OCI-LY3 (cell line): ENCODE results near the gene RNF11.

Experiments
- H2AFZ ChIP-seq: fragments of 200-600, 300-600 bp; shearing (Covaris generic); 2 replicates; pipeline ENCODE4 v1.6.0; 2014; ENCODE audit warnings: antibody characterized with exemption, low read depth, low read length
- H3K27ac ChIP-seq: fragments of 200-600, 300-600 bp; sonication (generic); 2 replicates; pipeline ENCODE4 v1.5.1; 2014; ENCODE audit warnings: mild to moderate bottlenecking, low read length, moderate library complexity, mixed read lengths
- H3K27me3 ChIP-seq: fragments of 200-600, 300-600 bp; sonication (generic); 2 replicates; pipeline ENCODE4 v1.6.1; 2014; ENCODE audit warnings: low read depth, low read length, mixed read lengths
- H3K36me3 ChIP-seq: fragments of 200-600, 300-600 bp; sonication (generic); replicated peaks from 2 replicates; pipeline ENCODE3; 2014; ENCODE audit warnings: low read depth, low read length, mixed read lengths
- H3K4me1 ChIP-seq: fragments of 300-600, 200-600 bp; sonication (generic); 2 replicates; pipeline ENCODE4 v1.6.1; 2014; ENCODE audit warnings: low read length, mixed read lengths
- H3K4me2 ChIP-seq: fragments of 200-600, 300-600 bp; sonication (generic); 2 replicates; pipeline ENCODE4 v1.6.1; 2014; ENCODE audit warnings: low read length, mixed read lengths
- H3K4me3 ChIP-seq: fragments of 300-600, 200-600 bp; sonication (generic); 2 replicates; pipeline ENCODE4 v1.5.1; 2014; ENCODE audit warnings: antibody characterized with exemption, mild to moderate bottlenecking, low read length, moderate library complexity
- H3K79me2 ChIP-seq: fragments of 300-600, 200-600 bp; shearing (Covaris generic); 2 replicates; pipeline ENCODE4 v1.6.1; 2014; ENCODE audit warnings: mild to moderate bottlenecking, low read length, mixed read lengths
- H3K9ac ChIP-seq: fragments of 300-600, 200-600 bp; shearing (Covaris generic); 2 replicates; pipeline ENCODE4 v1.6.0; 2014; ENCODE audit warnings: mild to moderate bottlenecking, low read length, moderate library complexity
- H3K9me3 ChIP-seq: fragments of 200-600, 300-600 bp; shearing (Covaris generic); 2 replicates; pipeline ENCODE4 v1.6.1; 2014; ENCODE audit warnings: low read length, mixed read lengths; ENCODE audit not compliant: insufficient read depth
- H4K20me1 ChIP-seq: fragments of 200-600, 300-600 bp; sonication (generic); 2 replicates; pipeline ENCODE4 v1.6.1; 2016; ENCODE audit warnings: low read length, mixed read lengths; ENCODE audit not compliant: insufficient read depth
- EZH2phosphoT487 ChIP-seq: fragments of 200-600 bp; shearing (Covaris generic); IDR thresholded peaks from 2 replicates; pipeline ENCODE4 v1.6.1; 2018; ENCODE audit warnings: antibody characterized with exemption, mixed run types, low read depth
- TF ChIP-seq, protein P1 (sequence below): fragments of 200-600, 300-600 bp; sonication (generic); IDR thresholded peaks from 2 replicates; pipeline ENCODE4 v1.5.1; 2014; ENCODE audit warnings: antibody characterized with exemption, low read length, low read depth

RNF11 gene

GRCh38 chr1:51290489-51290847, 54.4 kb downstream of the RNF11 start:
- Histone ChIP-seq H3K79me2 (no peaks in the 10 kb centered on the region), H3K9ac (no peak overlapping the region), H3K4me2 (no peak overlapping the region), H3K27ac (no peak overlapping the region), H3K4me1 (peaks cover under 1% of the 10 kb centered on the region), H2AFZ (no peak overlapping the region), H3K36me3 (no peaks in the 10 kb centered on the region), H4K20me1 (no peaks in the 10 kb centered on the region), H3K4me3 (no peak overlapping the region), H3K27me3 (no peaks in the 10 kb centered on the region), H3K9me3 (no peaks in the 10 kb centered on the region)
- TF ChIP-seq, protein P1, sequence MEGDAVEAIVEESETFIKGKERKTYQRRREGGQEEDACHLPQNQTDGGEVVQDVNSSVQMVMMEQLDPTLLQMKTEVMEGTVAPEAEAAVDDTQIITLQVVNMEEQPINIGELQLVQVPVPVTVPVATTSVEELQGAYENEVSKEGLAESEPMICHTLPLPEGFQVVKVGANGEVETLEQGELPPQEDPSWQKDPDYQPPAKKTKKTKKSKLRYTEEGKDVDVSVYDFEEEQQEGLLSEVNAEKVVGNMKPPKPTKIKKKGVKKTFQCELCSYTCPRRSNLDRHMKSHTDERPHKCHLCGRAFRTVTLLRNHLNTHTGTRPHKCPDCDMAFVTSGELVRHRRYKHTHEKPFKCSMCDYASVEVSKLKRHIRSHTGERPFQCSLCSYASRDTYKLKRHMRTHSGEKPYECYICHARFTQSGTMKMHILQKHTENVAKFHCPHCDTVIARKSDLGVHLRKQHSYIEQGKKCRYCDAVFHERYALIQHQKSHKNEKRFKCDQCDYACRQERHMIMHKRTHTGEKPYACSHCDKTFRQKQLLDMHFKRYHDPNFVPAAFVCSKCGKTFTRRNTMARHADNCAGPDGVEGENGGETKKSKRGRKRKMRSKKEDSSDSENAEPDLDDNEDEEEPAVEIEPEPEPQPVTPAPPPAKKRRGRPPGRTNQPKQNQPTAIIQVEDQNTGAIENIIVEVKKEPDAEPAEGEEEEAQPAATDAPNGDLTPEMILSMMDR = no peak
- no peak for TF ChIP-seq EZH2phosphoT487

- TF ChIP-seq, protein P1 = no peak
- TF ChIP-seq EZH2phosphoT487 = no peak
- H3K27me3 ChIP-seq = no peaks in the 10 kb centered on the region
- H3K36me3 ChIP-seq = no peaks in the 10 kb centered on the region
- H4K20me1 ChIP-seq = no peaks in the 10 kb centered on the region
- no peak overlapping the region for H2AFZ ChIP-seq
- no peak overlapping the region for H3K9ac ChIP-seq
- no peak overlapping the region for H3K4me3 ChIP-seq
- no peak overlapping the region for H3K27ac ChIP-seq
- H3K4me1 ChIP-seq = peaks cover 4% of the 10 kb centered on the region; the same call in 1 of the 2 replicates
- no peaks in the 10 kb centered on the region for H3K9me3 ChIP-seq
- no peak overlapping the region for H3K4me2 ChIP-seq
- no peaks in the 10 kb centered on the region for H3K79me2 ChIP-seq
Observed at GRCh38 chr1:51293898-51294515, 57.9 kb downstream of the RNF11 start.

GRCh38 chr1:51294566-51295184, 58.6 kb downstream of the RNF11 start:
- no peak overlapping the region for H3K4me2 ChIP-seq
- no peak for TF ChIP-seq EZH2phosphoT487
- TF ChIP-seq, protein P1 = no peak

GRCh38 chr1:51295926-51296325, 59.9 kb downstream of the RNF11 start:
- Histone ChIP-seq H3K27ac (no peak overlapping the region), H2AFZ (no peak overlapping the region), H3K4me3 (no peak overlapping the region), H3K9ac (no peak overlapping the region), H3K9me3 (no peaks in the 10 kb centered on the region), H4K20me1 (no peaks in the 10 kb centered on the region), H3K36me3 (no peaks in the 10 kb centered on the region), H3K4me2 (no peak overlapping the region), H3K79me2 (no peaks in the 10 kb centered on the region), H3K27me3 (no peaks in the 10 kb centered on the region), H3K4me1 (peaks cover 4% of the 10 kb centered on the region; the same call in 1 of the 2 replicates)
- TF ChIP-seq, protein P1 = no peak
- no peak for TF ChIP-seq EZH2phosphoT487

More at GRCh38 chr1:51294566-51295184, 58.6 kb downstream of the RNF11 start:
- Histone ChIP-seq H3K9ac (no peak overlapping the region), H3K79me2 (no peaks in the 10 kb centered on the region), H2AFZ (no peak overlapping the region), H3K4me3 (no peak overlapping the region), H3K4me1 (peaks cover 4% of the 10 kb centered on the region; the same call in 1 of the 2 replicates), H3K27me3 (no peaks in the 10 kb centered on the region), H4K20me1 (no peaks in the 10 kb centered on the region), H3K36me3 (no peaks in the 10 kb centered on the region), H3K27ac (no peak overlapping the region), H3K9me3 (no peaks in the 10 kb centered on the region)
